ENCODE data around the gene ATP9A. TPM values are rescaled to one million over a fixed set of nuclear protein-coding genes. Genes with fewer than 3 reads are reported as not detected.

The ATP9A gene
- total and polyA plus RNA-seq, 4 donors = 2.4 to 16.7 (median 9.9) TPM

DNA sequence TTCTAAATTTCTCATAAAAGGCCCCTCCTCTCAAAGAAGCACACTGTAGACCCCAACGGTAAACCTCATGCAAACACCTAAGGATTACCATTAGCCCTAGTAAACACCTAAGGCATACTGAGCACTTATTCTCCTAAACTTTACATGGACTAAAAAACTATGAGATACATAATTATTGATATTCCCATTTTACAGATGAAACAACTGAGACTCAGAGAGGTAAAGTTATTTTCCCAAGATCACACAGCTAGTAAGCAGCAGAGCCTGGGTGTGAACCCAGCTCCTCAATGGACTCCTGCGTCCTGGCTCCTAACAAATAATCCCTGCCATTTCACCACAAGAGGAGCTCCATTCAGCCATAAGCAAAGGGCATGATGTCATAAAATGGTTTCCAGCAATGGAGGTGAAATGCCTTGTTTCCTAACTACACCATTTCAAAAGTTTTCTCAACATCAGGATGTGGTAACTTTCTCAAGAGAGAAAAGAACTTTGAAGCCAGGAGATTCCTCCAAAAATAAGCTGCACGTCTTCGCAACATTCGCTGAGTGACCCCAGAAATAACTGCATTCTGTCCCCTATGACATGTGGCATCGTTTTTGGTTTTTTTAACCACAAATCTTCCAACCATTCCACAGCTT is 4.1 kb downstream of the ATP9A start (continued):
- TF ChIP-seq NR2F2 (IDR thresholded peaks at IDR 0.05) = no peak
- TF ChIP-seq, protein P1, sequence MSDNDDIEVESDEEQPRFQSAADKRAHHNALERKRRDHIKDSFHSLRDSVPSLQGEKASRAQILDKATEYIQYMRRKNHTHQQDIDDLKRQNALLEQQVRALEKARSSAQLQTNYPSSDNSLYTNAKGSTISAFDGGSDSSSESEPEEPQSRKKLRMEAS (IDR thresholded peaks at IDR 0.05) = no peak
- TF ChIP-seq, protein P2, sequence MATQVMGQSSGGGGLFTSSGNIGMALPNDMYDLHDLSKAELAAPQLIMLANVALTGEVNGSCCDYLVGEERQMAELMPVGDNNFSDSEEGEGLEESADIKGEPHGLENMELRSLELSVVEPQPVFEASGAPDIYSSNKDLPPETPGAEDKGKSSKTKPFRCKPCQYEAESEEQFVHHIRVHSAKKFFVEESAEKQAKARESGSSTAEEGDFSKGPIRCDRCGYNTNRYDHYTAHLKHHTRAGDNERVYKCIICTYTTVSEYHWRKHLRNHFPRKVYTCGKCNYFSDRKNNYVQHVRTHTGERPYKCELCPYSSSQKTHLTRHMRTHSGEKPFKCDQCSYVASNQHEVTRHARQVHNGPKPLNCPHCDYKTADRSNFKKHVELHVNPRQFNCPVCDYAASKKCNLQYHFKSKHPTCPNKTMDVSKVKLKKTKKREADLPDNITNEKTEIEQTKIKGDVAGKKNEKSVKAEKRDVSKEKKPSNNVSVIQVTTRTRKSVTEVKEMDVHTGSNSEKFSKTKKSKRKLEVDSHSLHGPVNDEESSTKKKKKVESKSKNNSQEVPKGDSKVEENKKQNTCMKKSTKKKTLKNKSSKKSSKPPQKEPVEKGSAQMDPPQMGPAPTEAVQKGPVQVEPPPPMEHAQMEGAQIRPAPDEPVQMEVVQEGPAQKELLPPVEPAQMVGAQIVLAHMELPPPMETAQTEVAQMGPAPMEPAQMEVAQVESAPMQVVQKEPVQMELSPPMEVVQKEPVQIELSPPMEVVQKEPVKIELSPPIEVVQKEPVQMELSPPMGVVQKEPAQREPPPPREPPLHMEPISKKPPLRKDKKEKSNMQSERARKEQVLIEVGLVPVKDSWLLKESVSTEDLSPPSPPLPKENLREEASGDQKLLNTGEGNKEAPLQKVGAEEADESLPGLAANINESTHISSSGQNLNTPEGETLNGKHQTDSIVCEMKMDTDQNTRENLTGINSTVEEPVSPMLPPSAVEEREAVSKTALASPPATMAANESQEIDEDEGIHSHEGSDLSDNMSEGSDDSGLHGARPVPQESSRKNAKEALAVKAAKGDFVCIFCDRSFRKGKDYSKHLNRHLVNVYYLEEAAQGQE (IDR thresholded peaks at IDR 0.05) = no peak

DNA sequence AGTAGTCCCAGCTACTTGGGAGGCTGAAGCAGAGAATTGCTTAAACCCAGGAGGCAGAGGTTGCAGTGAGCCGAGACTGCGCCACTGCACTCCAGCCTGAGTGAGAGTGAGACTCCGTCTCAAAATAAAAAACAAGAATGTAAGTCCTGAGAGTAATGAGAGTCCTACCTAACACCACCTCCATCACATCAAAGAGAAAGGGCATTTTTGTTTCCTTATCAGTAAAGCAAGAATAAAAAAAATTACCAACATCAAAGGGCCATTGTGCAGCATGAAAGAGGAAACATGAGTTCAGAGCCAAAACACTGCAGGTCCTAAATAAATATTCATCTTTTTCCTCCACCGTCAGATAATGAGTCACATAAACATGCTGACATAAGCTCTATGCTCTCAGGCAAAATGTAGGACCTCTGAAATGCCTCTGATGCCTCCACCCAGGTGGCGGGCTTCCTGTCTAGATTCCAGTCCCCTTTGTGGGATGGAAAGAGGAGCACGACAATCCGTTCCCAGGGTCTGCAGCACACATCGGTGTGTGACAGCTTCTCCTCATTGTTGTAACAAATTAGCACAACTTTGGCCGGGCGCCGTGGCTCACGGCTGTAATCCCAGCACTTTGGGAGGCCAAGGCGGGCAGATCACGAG is 7.2 kb downstream of the ATP9A start:
- peaks cover 0 to 11% (median 7%) of the 10 kb centered on the region in 4 donors for H3K4me1 ChIP-seq (ENCODE audit: control insufficient read depth in 4 of 4, insufficient read depth in 4 of 4, low read length in 3 of 4)
- WGBS = 73% methylated on average over 14 of the region's 14 CpGs
- H3K27ac ChIP-seq (ENCODE audit: low read depth in 1 of 2, low read length in 2 of 2) = no peak overlapping the region
- H3K4me3 ChIP-seq (ENCODE audit: low read depth in 1 of 3, low read length in 3 of 3) = no peak overlapping the region
- DNase-seq (ENCODE audit: low spot score) = no peak
- H3K27me3 ChIP-seq (ENCODE audit: control insufficient read depth in 4 of 4, insufficient read depth in 4 of 4, low read length in 3 of 4) = no peaks in the 10 kb centered on the region
- TF ChIP-seq FOXA1 (IDR thresholded peaks at IDR 0.05) = no peak
- no peak for TF ChIP-seq GABPA (IDR thresholded peaks at IDR 0.05 in 1 of 2, conservative IDR thresholded peaks at IDR 0.05 in 1 of 2)
- TF ChIP-seq RXRA (IDR thresholded peaks at IDR 0.05) = no peak
- H3K9ac ChIP-seq (ENCODE audit: low read depth in 1 of 2, low read length in 2 of 2) = no peak overlapping the region
- H3K9me3 ChIP-seq (ENCODE audit: control insufficient read depth in 4 of 4, low read length in 3 of 4) = no peaks in the 10 kb centered on the region
- no peaks in the 10 kb centered on the region for H3K36me3 ChIP-seq (ENCODE audit: control insufficient read depth in 4 of 4, insufficient read depth in 3 of 4, low read depth in 1 of 4, low read length in 3 of 4)

DNA sequence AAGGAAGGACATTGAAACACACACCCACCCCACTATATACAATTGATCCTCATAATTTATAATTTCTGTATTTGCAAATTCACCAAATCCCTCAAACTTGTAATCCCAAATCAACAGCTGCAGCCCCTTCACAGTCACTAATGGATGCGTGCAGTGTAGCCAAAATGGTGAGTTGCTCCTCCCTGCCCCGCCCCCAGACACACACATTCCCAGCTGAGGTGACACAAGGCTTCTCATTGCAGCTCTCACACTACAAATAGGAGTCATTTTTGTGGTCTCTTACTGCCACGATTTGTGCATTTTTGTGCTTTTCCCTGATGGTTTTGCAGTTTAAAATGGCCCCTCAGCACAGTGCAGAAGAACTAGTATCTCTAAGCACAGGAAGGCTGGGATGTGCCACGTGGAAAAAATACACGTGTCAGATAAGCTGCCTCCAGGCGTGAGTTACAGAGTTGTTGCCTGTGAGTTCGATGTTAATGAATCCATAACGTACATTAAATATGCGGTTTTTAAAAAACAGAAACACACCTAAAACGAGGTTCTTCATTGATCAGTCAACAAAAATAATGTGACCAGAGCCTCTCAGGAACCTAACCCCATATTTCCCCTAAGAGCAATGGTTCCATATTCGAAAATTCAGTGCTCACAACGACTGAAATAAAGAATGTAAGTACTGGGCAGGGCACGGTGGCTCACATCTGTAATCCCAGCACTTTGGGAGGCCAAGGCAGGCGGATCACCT is 8.2 kb downstream of the ATP9A start:
- WGBS = 91% methylated on average over 14 of the region's 14 CpGs
- H3K27ac ChIP-seq (ENCODE audit: low read depth in 1 of 2, low read length in 2 of 2) = no peak overlapping the region
- H3K9ac ChIP-seq (ENCODE audit: low read depth in 1 of 2, low read length in 2 of 2) = no peak overlapping the region
- H3K9me3 ChIP-seq (ENCODE audit: control insufficient read depth in 4 of 4, low read length in 3 of 4) = no peaks in the 10 kb centered on the region
- peaks cover 0 to 11% (median 7%) of the 10 kb centered on the region in 4 donors for H3K4me1 ChIP-seq (ENCODE audit: control insufficient read depth in 4 of 4, insufficient read depth in 4 of 4, low read length in 3 of 4)
- no peaks in the 10 kb centered on the region for H3K36me3 ChIP-seq (ENCODE audit: control insufficient read depth in 4 of 4, insufficient read depth in 3 of 4, low read depth in 1 of 4, low read length in 3 of 4)
- no peaks in the 10 kb centered on the region for H3K27me3 ChIP-seq (ENCODE audit: control insufficient read depth in 4 of 4, insufficient read depth in 4 of 4, low read length in 3 of 4)
- DNase-seq (ENCODE audit: low spot score) = no peak
- no peak overlapping the region for H3K4me3 ChIP-seq (ENCODE audit: low read depth in 1 of 3, low read length in 3 of 3)
- TF ChIP-seq SP1 (IDR thresholded peaks at IDR 0.05) (no peak), GABPA (IDR thresholded peaks at IDR 0.05 in 1 of 2, conservative IDR thresholded peaks at IDR 0.05 in 1 of 2) (no peak), HNF4G (IDR thresholded peaks at IDR 0.05) (no peak), FOXA2 (IDR thresholded peaks at IDR 0.05) (no peak), EGR1 (IDR thresholded peaks at IDR 0.05; ENCODE audit: low read depth in 2 of 2) (no peak)
- TF ChIP-seq, protein P3, sequence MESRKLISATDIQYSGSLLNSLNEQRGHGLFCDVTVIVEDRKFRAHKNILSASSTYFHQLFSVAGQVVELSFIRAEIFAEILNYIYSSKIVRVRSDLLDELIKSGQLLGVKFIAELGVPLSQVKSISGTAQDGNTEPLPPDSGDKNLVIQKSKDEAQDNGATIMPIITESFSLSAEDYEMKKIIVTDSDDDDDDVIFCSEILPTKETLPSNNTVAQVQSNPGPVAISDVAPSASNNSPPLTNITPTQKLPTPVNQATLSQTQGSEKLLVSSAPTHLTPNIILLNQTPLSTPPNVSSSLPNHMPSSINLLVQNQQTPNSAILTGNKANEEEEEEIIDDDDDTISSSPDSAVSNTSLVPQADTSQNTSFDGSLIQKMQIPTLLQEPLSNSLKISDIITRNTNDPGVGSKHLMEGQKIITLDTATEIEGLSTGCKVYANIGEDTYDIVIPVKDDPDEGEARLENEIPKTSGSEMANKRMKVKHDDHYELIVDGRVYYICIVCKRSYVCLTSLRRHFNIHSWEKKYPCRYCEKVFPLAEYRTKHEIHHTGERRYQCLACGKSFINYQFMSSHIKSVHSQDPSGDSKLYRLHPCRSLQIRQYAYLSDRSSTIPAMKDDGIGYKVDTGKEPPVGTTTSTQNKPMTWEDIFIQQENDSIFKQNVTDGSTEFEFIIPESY (IDR thresholded peaks at IDR 0.05) = no peak
- TF ChIP-seq, protein P2 (IDR thresholded peaks at IDR 0.05) = no peak
- TF ChIP-seq, protein P1 (IDR thresholded peaks at IDR 0.05) = no peak

Measured in liver (tissue), 9 donors.